HG03342 (cell line): Measurements from ENCODE around the gene SPNS3.

ENCODE experiments used
- ATAC-seq: cut with Tn5 transposase; IDR thresholded peaks from one replicate; pipeline ENCODE4 v1.9.1; 2021; ENCODE audit warnings: mild to moderate bottlenecking, moderate library complexity; ENCODE audit not compliant: unreplicated experiment

The SPNS3 gene

DNA sequence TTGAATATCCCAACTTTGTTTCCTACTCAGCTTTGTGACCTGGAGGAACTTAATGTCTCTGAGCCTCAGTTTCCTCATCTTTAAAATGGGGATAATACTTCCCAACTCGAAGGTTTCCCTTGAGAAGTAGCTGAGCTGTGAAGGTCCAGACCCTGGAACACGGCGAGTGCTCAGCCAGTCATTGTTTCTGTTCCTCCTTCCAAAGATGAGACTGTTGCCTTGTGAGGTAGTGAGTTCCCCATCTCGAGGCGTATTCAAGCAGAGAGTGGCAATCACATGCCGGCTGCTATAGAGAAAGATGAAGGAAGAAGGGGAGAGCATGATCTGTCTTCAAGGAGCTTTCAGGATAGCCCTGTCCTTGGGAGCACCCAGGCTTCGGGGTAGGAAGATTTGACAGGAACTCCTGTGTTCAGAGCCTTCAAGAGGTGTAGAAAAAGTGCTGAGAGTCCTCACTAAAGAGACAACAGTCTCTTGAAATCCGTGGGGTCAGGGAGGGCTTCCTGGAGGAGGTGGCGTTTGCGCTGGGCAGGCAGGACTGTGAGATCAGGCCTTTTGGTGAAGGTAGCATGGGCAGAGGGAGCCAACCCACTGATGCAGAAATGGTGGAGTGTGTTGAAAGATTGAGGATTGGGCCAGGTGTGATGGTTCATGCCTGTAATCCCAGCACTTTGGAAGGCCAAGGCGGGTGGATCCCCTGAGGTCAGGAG, 92.1 kb downstream of the SPNS3 start:
- no peak for ATAC-seq

DNA sequence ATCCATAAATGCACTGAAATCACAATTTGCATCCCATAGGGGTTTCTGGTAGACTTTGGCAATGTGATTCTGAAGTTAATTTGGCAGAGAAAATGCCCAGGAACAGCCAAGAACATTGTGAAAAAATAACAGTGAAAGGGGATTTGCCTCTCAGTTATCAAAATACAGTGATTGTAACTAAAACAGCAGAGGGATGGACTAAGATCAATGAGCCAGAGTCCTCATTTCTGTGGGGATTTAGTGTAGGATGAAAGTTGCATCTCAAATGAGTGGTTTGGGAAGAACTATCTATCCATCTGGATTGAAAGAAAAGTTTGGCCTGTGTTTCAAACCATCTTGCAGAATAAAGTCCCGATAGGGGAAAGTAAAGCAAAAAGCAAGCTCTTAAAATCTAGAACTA, 93.4 kb downstream of the SPNS3 start:
- ATAC-seq: no peak

DNA sequence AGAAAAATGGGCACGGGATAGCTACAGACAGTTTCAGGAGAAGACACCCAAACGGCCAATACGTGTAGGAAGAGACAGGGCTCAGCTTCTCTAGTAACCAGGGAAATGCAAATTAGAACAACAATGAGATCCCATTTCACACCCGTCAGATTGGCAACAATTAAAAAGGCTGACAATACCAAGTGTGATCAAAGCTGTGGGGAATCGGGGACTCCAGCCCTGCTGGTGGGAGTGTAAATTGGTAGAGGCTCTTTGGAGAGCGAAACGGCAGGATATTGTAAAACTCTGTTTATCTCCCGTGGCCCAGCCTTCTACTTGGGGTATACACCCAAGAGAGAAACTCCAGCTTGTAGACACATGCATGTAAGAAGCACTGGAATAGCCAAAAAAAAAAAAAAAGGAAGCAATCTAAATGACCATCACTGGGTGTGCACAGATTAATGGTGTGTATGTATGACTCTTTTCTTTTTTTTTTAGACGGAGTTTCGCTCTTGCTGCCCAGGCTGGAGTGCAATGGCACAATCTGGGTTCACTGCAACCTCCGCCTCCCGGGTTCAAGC, 93.9 kb downstream of the SPNS3 start:
- ATAC-seq: no peak

DNA sequence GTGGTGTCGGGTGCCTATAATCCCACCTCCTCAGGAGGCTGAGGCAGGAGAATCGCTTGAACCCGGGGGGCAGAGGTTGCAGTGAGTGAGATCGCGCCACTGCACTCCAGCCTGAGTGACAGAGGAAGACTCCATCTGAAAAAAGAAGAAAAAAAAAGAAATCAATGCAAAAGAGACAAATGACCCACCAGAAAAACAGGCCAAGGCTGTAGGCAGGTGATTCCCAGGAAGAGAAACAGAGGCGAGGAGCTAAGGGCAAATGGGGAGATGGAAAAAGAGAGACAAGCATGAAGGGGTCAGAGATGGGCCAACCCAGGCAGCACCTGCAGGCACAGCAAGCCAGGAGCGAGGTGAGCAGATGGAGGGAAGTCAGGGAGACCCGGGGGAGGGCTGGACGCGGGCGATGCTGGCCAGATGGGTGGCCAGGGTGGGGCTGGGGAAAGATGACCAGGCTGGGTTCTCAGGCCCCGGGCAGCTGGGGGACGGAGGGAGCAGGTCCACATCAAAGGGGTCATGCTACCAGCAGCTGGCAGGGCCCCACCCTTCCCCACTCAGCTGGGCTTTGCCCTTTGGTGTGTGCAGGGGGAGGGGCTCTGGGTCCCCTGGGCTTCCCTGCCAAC, 95.9 kb downstream of the SPNS3 start:
- ATAC-seq: no peak

DNA sequence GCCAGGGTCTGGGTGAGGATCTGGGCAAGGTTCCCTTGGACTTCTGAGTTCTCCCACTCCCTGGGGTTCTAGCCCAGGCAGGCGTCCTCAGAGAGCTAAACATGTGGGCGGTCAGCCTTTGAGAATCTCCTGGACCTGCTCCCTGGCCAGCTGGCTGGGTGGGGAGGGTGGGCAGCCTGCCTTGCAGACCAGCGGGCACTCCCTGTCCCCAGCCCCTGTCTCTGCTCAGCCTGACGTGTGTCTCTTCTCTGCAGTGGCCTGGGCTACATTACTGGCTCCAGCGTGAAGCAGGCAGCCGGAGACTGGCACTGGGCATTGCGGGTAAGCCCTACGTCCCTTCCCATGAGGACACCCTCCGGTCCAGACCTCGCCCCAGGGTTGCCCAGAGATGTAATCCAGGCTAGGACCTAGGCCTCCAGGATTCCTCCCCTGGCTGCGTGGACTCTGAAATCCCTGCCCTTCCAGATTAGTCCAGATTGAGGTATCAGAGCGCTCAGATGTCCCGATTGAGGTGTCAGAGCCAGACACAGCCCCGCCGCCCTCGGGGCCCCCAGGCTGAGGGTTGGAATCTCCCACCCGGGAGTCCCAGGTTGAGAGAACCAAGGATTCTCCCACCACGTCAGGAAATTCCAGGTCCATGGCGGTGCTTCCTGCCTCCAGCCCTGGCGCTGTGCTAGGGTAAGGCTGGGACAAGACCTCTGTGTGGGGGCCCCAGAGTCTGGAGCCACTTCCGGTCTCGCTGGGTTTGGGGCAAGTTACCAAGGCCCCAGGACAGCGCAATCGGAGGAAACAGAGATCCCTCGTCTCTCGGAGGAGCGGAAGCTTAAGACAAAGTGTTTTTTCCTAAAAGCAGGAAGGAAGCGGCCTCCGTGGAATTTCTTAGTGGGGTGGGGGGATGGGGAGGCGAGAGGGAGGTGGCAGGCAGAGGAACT, 97.3 kb downstream of the SPNS3 start:
- ATAC-seq: no peak

DNA sequence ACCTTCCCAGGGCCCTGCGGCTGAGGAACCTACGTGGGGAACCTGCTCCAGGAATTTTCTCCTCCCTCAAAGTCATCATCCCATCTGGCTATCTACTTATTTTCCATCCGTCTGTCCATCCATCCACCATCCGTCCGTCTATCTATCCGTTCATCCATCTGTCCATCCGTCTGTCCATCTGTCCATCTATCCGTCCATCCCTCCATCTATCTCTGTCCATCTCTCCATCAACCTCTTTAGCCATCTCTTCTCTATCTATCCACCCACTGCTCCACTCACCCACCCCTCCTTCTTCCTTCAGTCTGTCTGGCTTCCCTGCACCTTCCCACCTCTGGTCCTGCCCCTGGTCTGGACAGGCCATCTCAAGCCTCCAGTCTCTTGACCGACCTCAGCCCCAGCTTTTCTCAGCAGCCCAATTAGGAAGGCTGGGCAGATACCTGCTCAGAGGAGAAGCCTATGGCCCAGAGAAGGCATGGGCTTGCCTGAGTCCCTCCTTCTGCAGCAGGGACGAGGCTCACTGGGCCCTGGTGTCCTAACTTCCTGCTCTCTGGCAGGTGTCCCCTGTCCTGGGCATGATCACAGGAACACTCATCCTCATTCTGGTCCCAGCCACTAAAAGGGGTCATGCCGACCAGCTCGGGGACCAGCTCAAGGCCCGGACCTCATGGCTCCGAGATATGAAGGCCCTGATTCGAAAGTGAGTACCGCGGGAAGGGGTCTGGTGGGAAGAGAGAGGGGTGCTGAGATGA, 98.4 kb downstream of the SPNS3 start:
- no peak for ATAC-seq

DNA sequence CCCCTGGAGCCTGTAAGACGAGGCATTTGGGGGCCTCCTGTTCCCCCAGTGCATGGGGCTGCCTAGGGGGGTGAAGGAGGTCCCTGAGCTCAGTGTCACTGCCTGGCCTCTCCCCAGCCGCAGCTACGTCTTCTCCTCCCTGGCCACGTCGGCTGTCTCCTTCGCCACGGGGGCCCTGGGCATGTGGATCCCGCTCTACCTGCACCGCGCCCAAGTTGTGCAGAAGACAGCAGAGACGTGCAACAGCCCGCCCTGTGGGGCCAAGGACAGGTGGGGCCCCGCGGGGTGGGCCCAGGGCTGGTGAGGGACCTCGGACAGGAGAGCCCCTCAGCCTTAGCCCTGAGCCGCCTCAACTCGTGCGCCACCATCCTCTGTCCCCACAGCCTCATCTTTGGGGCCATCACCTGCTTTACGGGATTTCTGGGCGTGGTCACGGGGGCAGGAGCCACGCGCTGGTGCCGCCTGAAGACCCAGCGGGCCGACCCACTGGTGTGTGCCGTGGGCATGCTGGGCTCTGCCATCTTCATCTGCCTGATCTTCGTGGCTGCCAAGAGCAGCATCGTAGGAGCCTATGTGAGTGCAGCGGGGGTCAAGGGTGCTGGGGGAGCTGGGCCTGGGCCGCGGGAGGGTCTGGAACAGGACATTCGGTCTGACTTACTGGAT, 99.3 kb downstream of the SPNS3 start:
- ATAC-seq: no peak

DNA sequence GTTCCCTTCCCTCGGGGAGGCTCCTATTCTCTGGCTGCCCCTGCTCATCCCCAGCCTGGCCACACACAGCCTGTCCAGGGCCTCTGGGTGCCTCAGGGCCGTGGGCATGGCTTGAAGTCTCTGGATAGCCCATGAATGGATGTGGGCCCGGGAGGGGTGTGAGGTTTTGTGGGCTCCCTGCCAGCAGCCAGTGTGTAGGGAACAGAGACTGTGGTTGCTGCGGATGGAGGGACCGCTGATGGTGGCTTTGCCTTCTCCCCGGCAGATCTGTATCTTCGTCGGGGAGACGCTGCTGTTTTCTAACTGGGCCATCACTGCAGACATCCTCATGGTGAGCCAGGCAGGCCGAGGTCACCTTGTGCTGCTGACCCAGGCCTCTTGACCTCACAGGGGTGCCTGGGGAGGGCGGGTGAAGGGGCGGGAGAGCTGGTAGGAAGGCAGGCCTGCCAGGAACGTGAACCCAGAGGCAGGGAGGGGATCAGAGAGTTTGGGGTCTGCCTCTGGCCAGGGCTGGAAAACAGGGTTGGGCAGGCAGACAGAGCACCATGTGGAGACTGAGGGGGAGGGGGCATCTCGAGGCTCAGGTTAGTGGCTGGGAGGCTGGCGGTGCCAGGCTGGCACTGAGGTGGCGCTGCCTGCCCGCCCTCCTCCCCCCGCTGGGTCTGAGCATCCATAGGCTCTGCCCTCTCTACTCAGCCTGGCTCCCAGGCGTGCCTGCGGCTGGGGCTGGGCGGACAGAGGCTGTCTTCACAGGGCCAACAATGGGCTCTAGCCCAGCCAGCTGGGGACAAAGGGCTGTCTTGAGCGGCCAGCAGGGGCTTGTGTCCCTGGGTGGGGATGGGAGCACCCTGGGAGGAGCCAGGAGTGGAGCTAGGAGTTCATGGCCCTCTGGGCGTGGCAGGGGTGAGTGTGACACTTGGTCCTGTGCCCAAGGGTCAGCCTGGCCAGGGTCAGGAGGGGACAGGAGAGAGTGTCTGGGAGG, 100.1 kb downstream of the SPNS3 start:
- ATAC-seq: no peak

DNA sequence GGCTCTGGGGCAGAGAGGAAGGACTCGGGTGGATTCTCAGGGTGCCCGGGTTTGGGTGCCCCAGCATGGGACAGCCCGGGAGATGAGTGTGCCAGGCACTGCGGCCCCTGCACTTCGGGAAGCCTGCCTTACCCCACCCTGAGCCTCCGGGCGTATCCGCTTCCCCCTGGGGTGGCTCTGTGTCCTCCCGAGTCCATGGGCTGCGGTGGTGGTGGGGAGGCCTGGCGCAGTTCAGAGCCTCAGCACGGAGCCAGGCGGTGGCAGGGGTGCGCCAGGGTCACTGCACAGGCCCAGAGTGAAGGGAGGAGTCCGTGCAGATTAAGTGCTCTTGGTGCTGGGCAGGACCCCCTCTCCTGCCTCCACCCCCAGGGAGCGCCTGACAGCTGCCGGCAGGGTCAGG, 100.8 kb downstream of the SPNS3 start:
- no peak for ATAC-seq

DNA sequence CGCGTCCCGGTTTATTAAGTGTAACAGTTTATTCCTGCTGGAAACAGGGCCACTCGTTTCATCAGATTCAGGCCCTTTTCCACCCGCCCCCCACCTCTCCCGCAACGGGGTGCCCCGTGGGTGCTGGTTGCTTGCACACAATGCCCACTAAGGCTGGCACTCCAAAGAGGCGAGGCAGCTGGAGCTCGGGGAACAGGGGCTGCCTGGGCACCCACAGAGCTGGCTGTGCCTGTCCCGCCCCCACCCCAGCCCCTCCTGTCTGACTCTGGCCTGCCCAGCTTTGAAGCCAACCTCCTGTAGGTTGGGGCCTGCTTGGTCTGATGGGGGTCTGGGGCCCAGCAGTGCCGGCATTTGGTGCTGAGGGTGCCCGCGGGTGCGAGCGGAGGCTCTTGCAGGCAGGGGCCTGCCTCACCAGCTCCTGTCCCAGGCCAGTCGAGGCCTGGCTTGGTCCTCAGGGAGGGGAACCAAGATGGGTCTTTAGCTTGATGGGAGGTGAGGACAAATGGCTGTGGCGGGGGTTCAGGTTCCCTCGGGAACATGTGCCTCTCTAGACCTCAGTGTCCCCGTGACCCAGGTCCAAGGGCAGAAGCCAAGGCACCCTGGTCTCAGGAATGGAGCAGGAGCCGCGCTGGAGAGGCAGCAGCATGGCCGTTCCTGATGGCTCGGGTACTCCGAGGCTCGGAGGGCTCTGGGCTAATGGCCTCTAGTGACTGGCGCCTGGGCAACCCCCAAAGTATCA, 101.4 kb downstream of the SPNS3 start:
- no peak for ATAC-seq

DNA sequence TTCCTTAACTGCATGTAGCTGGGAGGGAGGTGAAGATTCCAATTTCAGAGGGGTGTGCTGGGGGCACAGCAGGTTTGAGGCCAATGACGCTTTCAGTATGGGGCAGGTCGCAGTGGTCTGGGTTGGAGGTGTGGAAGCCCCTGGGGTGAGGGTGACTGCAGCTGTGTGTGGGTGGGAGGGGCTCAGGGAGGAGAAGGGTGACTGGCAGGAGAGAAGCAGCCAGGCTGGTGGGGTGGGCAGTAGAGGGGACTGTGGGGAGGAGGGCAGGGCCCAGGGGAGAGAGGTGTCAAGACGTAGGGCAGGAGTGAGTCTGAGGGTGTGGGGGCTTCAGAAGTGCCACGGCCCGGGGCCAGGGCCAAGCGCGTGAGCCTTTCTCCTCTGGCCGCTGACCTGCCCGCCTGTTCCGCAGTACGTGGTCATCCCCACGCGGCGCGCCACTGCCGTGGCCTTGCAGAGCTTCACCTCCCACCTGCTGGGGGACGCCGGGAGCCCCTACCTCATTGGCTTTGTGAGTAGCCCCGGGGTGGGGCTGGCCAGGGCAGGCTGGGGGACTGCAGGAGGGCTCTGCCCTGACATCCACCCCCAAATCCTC, 102.0 kb downstream of the SPNS3 start:
- no peak for ATAC-seq

DNA sequence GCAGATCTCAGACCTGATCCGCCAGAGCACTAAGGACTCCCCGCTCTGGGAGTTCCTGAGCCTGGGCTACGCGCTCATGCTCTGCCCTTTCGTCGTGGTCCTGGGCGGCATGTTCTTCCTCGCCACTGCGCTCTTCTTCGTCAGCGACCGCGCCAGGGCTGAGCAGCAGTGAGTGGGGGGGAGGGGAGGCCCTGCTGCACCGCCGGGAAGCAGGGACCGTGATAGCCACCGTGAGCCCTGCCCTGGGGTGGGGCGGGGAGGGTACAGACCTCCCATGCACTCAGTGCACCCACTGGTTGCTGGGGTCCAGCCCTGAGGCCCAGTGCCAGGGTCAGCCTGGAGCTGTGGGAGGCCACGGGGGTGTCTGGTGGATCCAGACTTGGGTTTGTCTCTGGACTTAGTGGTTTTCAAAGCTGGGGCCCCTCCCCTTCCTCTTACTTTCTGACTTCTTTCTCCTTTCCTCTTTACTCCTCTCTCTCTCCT, 102.6 kb downstream of the SPNS3 start:
- no peak for ATAC-seq

DNA sequence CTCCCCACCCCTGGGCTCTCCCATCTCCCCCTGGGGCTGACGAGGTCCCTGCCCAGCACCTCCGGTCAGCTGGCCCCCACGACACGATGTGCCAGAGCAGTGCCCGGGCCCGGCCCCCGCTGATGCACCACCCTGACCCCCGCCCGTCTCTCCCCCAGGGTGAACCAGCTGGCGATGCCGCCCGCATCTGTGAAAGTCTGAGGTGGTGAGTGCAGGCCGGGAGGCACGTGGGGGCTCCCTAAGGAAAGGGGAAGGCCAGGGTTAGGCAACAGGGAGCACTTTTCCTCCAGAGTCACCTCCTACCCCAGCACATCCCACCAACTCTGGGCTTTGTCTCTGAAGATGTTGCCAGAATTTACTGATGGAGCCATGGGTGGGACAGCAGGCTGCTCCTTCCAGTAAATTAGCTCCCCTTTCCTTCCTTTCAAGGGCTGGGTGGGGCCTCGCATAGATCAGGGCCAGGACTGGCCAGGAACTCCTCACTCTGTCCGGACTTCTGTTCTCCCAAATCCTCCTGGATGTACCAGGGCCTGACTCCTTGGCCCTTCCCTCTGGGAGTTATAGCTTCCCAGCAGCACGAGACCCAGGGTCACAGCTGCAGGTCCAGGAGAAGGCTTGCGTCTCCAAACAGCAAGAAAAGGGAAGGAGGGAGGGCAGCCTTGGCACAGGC, 103.1 kb downstream of the SPNS3 start:
- no peak for ATAC-seq
